GM18502 (cell line): Measurements from ENCODE around the gene TUT4.
"Not testable (repeated sequence)": the region's sequence is repeated elsewhere in the genome, so short reads cannot be mapped to it uniquely, and the experiment has no call there.

Source experiments
- ATAC-seq: cut with Tn5 transposase; IDR thresholded peaks from one replicate; pipeline ENCODE4 v1.9.1; 2021; ENCODE audit warnings: mild to moderate bottlenecking; ENCODE audit not compliant: unreplicated experiment, poor library complexity

The TUT4 gene

DNA sequence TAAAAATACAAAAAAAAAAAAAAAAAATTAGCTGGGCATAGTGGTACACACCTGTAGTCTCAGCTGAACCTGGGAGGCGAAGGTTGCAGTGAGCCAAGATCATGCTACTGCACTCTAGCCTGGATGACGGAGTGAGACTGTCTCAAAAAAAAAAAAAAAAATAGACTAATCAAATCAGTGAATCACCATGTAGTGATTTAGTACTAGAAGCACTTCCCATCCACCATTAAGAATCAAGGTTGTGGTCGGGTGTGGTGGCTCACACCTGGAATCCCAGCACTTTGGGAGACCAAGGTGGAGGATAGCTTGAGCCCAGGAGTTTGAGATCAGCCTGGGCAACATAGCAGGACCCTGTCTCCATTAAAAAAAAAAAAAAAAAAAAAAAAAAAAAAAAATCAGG is 25.2 kb upstream of the TUT4 start:
- ATAC-seq, result not testable (repeated sequence)

GRCh38 chr1:52576074-52576473 is 23.2 kb upstream of the TUT4 start:
- no peak for ATAC-seq

- ATAC-seq, result no peak
Observed at GRCh38 chr1:52574594-52574993, 21.7 kb upstream of the TUT4 start.

GRCh38 chr1:52572387-52572786 is 19.5 kb upstream of the TUT4 start:
- no peak for ATAC-seq

DNA sequence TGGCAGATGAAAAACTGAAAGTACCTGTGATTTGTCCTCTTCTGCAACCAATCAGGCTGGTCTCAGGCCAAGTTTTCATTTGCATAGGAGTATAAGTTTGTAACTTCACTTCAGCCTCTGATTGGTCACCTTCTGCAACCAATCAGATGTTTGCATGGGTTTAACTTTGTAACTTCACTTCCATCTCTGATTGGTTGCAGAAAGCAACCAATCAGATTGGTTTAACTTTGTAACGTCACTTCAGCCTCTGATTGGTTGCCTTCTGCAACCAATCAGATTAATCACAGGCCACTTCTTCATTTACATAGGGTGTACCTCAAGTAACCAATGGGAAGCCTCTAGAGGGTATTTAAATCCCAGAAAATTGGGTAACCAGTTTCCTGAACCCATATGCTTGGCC is 18.9 kb upstream of the TUT4 start:
- ATAC-seq, result no peak

GRCh38 chr1:52569449-52570210 is 16.7 kb upstream of the TUT4 start:
- ATAC-seq, result no peak

DNA sequence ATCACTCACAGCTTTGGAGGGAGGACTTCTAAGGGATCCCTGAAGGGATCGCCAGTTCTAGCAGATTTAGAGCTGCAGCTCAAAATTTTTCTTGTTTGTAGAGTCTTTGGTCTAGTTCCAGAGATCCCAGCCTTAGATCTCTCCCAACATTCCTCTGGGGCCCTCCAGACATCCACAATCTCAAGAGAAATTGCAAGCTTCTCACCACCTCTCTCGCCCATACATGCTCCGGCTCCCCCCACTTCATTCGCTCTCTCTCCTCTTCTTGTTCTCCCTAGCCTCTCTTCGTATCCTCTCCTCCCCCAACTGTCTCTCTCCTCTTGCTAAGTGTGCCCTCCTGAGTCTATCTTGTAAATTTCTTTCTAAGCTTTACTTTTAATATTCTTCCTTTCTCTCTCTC is 15.1 kb upstream of the TUT4 start:
- no peak for ATAC-seq

DNA sequence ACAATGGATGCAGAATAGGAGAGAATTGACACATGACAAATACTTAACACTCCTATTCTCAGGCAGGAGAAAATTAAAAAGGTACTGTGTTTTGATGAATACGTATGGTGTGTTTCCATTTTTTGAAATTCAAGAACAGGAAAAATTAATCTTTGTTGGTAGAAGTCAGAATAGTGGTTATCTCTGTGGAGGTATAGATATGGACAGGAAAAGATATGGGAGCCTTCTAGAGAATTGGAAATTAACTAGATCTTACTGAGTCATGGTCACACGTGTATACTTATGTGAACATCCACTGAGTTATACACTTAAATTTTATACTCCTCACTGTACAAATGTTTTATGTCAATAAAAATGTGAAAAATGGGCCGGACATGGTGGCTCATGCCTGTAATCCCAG is 9.9 kb upstream of the TUT4 start:
- no peak for ATAC-seq

- ATAC-seq, result no peak
Observed at GRCh38 chr1:52559875-52560274, 7.0 kb upstream of the TUT4 start.

DNA sequence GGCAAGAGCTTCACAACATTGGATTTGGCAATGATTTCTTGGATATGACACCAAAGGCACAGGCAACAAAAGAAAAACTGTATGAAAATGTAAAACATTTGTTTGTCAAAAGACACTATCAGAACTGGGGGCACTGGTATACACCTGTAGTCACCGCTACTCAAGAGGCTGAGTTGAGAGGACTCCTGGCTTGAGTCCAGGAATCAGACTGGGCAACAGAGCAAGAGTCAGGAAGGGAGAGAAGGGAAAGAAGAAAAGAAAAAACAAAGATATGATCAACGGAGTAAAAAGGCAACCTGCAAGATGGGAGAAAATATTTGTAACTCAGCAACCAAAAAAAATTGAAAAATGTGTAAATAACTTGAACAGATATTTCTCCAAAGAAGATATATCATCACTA is 6.0 kb upstream of the TUT4 start:
- ATAC-seq, result no peak

DNA sequence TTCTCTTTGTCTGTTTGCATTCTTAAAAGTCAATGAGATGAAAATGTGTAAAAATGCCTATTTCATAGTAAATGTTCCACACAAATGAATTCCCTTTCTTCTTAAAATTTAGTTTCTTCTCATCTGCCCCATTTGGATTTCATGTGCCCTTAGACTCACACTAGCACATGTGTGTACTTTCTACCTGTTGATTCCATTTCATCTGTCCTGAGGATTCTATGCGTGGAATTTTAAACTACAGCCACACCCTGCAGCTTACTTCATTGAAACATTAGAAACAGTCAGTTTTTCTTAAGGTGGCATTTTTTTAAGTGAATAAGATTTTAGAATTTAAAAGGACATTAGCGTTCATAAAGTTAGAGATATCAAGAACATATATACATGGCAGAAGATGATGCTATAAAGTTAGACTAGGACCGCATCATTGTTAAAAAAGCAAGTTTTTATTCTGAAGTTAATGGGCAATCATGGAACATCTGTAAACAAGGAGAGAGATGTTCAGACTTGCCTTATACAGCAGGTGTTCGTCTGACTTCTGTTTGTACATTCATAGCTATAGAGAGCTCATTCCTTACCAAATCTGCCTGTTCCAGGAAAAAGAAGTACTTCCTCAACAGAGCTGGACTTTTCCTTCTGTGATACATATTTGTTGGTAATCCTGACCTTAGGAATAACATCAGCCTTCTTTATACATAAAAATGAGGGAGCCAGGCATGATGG is 3.9 kb upstream of the TUT4 start:
- no peak for ATAC-seq

DNA sequence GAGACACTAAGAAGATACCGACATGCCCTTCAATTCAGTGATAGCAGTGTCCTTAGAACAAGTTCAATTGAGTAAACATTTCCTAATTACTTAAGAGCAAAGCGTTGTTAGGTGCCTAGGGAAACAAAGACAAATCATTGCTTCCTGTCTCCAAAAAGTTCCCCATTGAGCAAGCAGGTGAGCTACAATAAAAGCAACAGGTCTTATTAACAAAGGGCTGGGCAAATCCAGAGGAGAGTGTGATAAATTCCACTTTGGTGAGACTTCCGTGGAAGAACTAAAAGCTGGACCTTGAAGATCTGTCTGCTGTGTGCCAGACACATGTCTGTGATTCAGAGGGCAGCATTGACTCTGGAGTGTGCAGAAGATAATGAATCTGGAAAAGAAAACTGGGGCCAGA is 1.9 kb upstream of the TUT4 start:
- ATAC-seq, result no peak

- no peak for ATAC-seq
Observed at GRCh38 chr1:52554267-52554640, 1.4 kb upstream of the TUT4 start.

DNA sequence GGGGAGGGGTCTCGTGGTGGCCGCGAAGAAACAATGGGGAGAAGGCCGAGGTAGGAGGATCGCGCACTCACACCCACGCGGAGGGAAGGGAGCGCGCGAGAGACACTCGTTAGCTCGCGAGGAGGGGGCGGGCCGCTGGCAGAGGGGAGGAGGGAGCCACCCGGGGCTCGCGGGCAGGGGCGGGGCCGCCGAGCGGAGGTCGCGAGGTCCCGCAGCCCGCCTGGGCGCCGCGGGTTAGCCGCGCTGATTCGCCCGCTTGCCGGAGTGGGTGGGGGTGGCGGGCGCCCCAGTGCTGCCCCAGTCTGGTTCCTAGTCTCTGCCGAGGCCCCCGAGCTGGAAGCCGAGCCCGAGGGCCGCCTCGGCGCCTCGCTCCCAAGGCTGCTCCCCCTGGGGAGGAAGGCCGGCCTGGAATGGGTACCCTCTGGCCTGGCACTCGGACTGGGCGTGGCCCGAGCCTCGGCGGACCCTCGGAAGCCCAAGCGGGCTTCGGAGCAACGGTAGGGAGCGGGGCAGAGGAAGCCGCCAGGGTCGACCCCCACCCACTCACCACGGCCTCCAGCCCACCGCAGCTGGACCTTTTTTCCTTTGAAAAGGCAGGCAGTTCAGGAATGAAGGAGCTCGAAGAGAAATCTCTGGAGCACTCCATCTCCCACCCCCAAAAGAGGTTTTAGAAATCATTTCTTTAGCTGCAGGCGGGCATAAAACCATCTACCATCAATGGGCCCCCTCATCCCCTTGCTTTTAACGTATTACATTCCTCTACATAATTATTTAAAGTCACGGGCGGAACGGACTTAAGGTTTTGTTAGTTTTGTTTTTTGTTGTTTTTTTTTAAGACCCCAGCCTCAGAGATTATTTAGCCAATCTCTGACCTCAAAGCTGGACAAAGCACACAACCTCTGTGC is 722 bp upstream of the TUT4 start:
- peak; percentile 63 for ATAC-seq

GRCh38 chr1:52552236-52552504 is 722 bp downstream of the TUT4 start:
- ATAC-seq, result peak; percentile 39

DNA sequence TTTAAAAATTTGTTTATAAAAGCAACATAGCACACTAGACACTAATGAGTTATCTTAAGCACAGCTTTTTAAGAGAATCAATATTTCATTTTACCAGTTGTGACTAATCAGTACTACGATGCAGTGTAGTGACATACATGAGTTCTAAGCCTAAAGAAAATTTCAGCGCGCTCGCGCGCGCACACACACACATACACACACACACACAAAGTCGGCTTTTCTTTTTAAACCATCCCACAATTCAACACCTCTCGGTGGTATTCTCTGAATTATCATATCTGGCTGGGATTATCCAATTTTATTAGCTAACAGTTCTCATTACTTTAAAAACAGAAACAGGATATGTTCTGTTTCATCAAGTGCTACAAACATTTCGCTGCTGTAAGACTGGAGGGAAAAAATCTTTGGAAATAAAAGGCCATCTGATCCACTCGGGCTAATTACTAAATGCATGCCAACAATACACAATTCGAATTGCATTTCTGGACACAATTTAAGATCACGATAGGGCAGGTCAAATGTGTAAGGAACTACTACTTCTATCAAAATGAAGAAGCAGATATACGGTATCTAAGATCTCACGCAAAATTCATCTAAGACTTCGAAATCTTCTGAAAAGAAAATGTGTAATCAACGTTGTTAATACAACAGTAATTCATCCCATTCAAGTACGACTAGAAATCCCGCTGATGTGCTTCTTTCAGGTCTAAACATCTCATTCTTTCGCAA is 1.2 kb downstream of the TUT4 start:
- no peak for ATAC-seq

DNA sequence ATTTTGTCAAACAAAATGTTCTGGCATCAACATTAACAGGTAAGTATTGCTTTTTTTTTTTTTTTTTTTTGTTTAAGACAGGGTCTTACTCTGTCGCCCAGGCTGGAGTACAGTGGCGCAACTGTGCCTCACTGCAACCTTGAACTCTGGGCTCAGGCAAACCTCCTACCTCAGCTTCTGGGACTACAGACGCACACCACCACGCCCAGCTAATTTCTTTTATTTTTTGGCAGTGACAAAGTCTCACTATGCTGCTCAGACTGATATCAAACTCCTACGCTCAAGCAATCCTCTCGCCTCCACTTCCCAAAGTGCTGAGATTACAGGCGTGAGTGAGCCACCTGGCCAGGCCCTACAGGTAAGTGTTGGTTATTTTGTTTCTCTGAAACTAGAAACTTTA is 2.4 kb downstream of the TUT4 start:
- no peak for ATAC-seq

GRCh38 chr1:52549267-52549666 is 3.6 kb downstream of the TUT4 start:
- ATAC-seq, result no peak

GRCh38 chr1:52546852-52547251 is 6.0 kb downstream of the TUT4 start:
- no peak for ATAC-seq

GRCh38 chr1:52544665-52545525 is 8.0 kb downstream of the TUT4 start:
- ATAC-seq, result no peak
